ENCODE data around the gene TDG.
"Not testable (repeated sequence)": the region's sequence is repeated elsewhere in the genome, so short reads cannot be mapped to it uniquely, and the experiment has no call there.

TDG gene

GRCh38 chr12:103960616-103961227 lies 5.0 kb upstream of the TDG start:
- no peak for DNase-seq (ENCODE audit: low spot score)

GRCh38 chr12:103962493-103962892 lies 3.2 kb upstream of the TDG start:
- no peak for DNase-seq (ENCODE audit: low spot score)

- DNase-seq (ENCODE audit: low spot score): no peak
Observed at GRCh38 chr12:103964805-103965204, 867 bp upstream of the TDG start.

GRCh38 chr12:103965255-103965589 lies 450 bp upstream of the TDG start:
- DNase-seq (ENCODE audit: low spot score): no peak

GRCh38 chr12:103966736-103967135 lies 1.1 kb downstream of the TDG start:
- no peak for DNase-seq (ENCODE audit: low spot score)

- DNase-seq (ENCODE audit: low spot score): no peak
Observed at GRCh38 chr12:103969391-103969790, 3.7 kb downstream of the TDG start.

GRCh38 chr12:103973909-103974308 lies 8.2 kb downstream of the TDG start:
- DNase-seq (ENCODE audit: low spot score): no peak

- DNase-seq (ENCODE audit: low spot score): no peak
Observed at GRCh38 chr12:103975368-103975767, 9.7 kb downstream of the TDG start.

- no peak for DNase-seq (ENCODE audit: low spot score)
Observed at GRCh38 chr12:103978384-103978982, 12.8 kb downstream of the TDG start.

GRCh38 chr12:103986829-103987228 lies 21.2 kb downstream of the TDG start:
- DNase-seq (ENCODE audit: low spot score): no peak

GRCh38 chr12:103994235-103994634 lies 28.6 kb downstream of the TDG start:
- no peak for DNase-seq (ENCODE audit: low spot score)

- no peak for DNase-seq (ENCODE audit: low spot score)
Observed at GRCh38 chr12:103996595-103996994, 30.9 kb downstream of the TDG start.

GRCh38 chr12:103997286-103997900 lies 31.7 kb downstream of the TDG start:
- no peak for DNase-seq (ENCODE audit: low spot score)

- DNase-seq (ENCODE audit: low spot score): no peak
Observed at GRCh38 chr12:103998976-103999375, 33.3 kb downstream of the TDG start.

- no peak for DNase-seq (ENCODE audit: low spot score)
Observed at GRCh38 chr12:104000807-104001434, 35.2 kb downstream of the TDG start.

GRCh38 chr12:104002686-104003085 lies 37.0 kb downstream of the TDG start:
- no peak for DNase-seq (ENCODE audit: low spot score)

- no peak for DNase-seq (ENCODE audit: low spot score)
Observed at GRCh38 chr12:104003596-104003995, 37.9 kb downstream of the TDG start.

GRCh38 chr12:104006929-104007328 lies 41.3 kb downstream of the TDG start:
- DNase-seq (ENCODE audit: low spot score): no peak

- DNase-seq (ENCODE audit: low spot score): no peak
Observed at GRCh38 chr12:104010121-104010520, 44.4 kb downstream of the TDG start.

- DNase-seq (ENCODE audit: low spot score): no peak
Observed at GRCh38 chr12:104010606-104011169, 45.0 kb downstream of the TDG start.

- DNase-seq (ENCODE audit: low spot score): no peak
Observed at GRCh38 chr12:104011253-104011652, 45.6 kb downstream of the TDG start.

GRCh38 chr12:104012331-104012730 lies 46.7 kb downstream of the TDG start:
- no peak for DNase-seq (ENCODE audit: low spot score)

- not testable (repeated sequence) for DNase-seq (ENCODE audit: low spot score)
Observed at GRCh38 chr12:104021862-104022261, 56.2 kb downstream of the TDG start.
